Measurements from ENCODE around the gene FBXL13.

Gene FBXL13

GRCh38 chr7:102891693-102892261 is 182.8 kb downstream of the FBXL13 start:
- DNase-seq, result peak in 2 of 14 donors; percentile 4 to 25

DNA sequence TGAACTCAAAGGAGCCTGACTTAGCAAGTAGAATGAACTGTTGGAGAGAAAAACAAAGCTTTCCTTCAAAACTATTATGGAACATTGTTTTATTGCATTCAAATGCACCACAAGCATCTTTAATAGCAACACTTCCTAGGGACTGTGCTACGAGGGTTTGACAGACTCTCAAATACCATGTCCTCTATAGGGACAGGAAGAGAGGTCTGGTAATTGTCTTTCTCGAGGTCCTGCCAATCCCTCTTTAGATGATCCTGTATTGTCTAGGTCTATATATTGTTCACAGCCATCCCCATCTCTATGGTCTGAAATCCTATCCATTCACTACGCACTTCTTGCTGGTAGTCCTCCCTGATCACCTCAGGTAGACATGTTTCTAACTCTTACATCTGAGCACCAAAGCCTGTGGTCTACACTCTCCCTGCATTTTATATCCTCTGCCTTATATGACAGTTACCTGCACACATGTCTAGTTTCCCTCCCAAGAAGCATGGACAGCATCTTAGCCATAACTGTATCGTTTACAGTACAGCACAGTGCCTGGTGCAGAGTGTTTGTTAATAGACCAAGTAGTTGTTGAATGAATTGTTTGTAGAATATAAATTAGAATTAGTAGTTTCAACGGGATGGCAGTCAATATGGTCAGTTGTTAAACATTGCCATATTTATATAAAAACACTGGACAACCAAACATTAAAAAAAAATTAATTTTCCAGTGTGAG is 183.5 kb downstream of the FBXL13 start:
- DNase-seq, result no peak

- DNase-seq, result no peak
Observed at GRCh38 chr7:102890292-102890970, 184.2 kb downstream of the FBXL13 start.

GRCh38 chr7:102889851-102890250 is 184.7 kb downstream of the FBXL13 start:
- no peak for DNase-seq

DNA sequence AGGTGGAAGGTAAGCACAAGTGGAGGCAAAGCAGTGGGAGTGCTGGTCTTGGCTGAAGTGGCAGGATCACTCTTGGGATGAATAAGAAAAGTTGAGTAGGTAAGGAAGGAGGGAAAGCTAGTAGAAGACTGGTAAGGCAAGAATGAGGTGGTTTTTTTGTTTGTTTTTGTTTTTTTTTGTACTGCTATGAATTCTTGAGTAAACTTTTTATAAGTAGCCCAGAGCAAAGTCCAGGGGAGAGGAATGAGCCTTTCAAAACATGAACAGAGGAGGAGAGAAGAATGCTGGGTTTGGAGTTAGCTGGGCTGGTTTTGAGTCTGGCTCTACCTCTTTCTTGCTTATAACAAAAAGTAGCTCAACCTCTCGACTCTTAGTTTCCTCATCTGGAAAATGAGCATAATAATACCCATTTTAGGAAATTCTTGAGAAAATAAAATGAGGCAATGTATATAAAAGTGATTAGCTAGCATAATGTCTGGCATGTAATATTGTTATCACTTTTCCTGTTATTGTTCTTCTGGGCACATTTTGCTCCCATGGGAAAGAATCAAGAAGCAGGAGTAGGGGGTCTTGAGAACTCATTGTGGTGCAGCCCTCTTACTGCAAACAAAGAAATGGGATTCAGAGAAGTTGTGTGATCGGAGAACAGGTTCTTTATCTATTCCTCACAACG is 185.9 kb downstream of the FBXL13 start:
- DNase-seq, result no peak

- no peak for DNase-seq
Observed at GRCh38 chr7:102883098-102883860, 191.3 kb downstream of the FBXL13 start.

- DNase-seq, result no peak
Observed at GRCh38 chr7:102875700-102876295, 198.8 kb downstream of the FBXL13 start.

- DNase-seq, result no peak
Observed at GRCh38 chr7:102874966-102875365, 199.6 kb downstream of the FBXL13 start.

- DNase-seq, result no peak
Observed at GRCh38 chr7:102874166-102874829, 200.3 kb downstream of the FBXL13 start.

- no peak for DNase-seq
Observed at GRCh38 chr7:102873470-102874165, 201.0 kb downstream of the FBXL13 start.

DNA sequence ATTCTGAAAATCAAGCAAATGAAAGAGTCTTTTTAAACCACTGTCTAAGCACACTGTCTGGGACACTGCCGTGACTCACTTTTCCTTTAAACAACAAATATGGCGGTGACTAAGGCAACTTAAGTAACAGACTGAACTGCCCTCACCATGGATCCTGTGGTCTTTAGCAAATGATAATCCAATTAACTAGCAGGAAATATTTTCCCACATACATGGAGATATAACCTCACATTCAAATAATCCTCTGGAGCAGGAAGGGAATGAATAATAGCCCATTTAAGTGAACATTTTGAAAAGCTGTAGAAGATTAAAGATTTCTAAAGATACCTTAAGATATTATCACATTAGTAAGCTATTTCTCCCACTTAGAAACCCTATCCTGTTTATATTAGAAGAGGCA is 202.1 kb downstream of the FBXL13 start:
- no peak for DNase-seq

DNA sequence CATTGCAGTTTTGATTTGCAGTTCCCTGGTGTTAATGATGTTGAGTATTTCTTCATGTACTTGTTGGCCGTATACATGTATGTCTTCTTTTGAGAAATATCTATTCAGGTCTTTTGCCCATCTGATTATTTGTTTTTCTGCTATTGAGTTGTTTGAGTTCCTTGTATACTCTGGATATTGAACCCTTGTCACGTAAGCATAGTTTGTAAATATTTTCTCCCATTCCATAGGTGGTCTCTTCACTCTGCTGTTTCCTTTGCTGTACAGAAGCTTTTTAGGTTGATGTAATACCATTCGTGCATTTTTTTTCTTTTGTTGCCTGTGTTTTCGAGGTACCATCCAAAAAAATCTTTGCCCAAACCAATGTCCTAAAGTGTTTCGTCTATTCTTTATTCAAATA is 205.4 kb downstream of the FBXL13 start:
- DNase-seq, result no peak

DNA sequence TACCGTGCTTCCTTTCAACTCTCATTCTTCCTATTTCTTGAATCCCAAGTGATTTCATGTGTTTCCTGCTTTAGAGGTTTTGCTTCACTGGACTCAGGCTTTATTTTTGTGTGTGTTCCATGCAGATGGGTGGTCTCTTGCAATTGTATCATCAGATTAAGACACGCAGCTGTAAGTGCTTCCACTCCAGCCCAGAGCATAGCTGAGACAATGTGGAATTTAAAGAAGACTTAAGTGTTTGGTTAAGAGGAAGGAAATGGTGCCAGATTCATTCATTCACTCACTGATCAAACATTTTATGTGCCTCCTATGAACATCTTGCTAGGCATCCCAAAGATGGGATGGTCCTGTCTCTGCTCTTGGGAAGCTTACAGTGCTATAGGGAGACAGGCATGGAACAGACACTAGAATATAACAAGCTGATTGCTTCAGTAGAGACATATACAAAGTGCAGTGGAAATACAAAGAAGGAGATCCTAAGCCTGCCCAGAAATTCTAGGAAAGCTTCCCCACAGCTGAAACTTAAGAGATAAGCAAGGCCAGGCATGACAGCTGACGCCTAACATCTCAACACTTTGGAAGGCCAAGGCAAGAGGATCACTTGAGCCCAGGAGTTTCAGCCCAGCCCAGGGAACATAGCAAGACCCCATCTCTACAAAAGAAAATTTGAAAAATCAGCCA is 207.9 kb downstream of the FBXL13 start:
- no peak for DNase-seq

GRCh38 chr7:102864958-102865357 is 209.6 kb downstream of the FBXL13 start:
- no peak for DNase-seq

- DNase-seq, result no peak
Observed at GRCh38 chr7:102860351-102860811, 214.2 kb downstream of the FBXL13 start.

GRCh38 chr7:102859799-102860125 is 214.8 kb downstream of the FBXL13 start:
- DNase-seq, result no peak

DNA sequence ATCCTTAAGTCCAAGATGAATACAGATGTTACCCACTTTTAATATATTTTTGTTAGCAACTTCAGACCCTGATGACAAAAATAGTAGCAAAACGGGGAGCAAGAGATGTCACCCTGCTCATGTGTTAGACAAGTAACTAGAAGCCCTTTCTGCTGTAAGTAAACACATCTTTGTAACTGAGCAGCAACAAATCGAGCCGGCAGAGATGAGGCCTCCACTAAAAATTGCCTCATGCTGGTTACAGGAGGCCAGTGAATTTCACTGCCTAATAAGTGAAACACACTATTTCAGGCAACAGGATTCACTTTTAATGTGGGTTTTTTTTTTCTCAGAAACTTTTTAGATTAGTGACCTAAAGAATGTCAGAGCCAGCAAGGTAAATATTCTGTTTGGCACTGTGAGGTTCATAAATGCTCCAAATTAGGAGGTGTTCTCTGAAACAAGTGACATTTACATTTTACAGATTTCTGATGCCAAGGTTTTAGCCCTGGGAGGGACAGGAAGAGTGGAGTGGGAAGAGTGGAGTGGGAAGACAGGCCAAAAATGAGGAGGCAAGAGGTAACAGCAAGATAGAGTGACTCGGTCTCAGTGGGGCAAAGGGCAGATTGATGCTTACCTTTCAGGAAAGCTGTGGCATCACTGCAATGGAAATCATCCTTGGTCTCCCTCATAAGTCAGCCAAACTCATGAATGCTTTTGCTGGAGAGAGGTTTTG is 215.4 kb downstream of the FBXL13 start:
- DNase-seq, result no peak

- DNase-seq, result no peak
Observed at GRCh38 chr7:102856036-102856435, 218.6 kb downstream of the FBXL13 start.

DNA sequence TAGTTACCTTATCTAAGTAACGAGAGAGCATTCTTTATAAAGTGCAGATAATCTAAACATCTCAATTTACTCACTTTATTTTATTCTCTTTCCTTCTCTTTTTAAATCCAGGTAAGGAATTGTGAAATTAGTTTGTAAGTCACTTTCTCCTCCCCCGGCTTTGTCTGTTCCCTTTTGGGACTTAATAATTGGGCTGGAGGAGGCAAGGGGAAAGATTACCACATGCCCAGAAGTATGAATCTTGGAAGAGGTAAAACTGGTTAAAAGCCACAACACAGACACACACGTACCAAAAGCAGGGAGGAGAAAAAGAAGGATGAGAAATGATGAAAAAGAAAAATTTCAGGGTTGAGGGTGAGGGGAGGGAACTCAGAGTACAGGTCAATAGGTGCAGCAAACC is 225.1 kb downstream of the FBXL13 start:
- DNase-seq, result no peak

GRCh38 chr7:102849079-102849478 is 225.5 kb downstream of the FBXL13 start:
- DNase-seq, result no peak
